T-cell (primary cell): ENCODE data around the gene SLC43A2. TPM values are rescaled to one million over a fixed set of nuclear protein-coding genes. Genes with fewer than 3 reads are reported as not detected.

Source experiments
- ATAC-seq, 4 experiments: fragments of 200-7000 bp in 3 of 4; fragments of 150-1000 bp in 1 of 4; cut with Tn5 transposase; replicated peaks in 1 of 4; 1 replicate in 3 of 4; 2 replicates in 1 of 4; pipeline ENCODE4 v1.10.0; 2021; ENCODE audit warnings: moderate library complexity in 3 of 4, mild to moderate bottlenecking in 2 of 4, moderate number of reproducible peaks in 1 of 4
- CTCF ChIA-PET, 2 donors: fragments of 300-600 bp; sonication (Branson Sonifier 250); formaldehyde crosslinking; loops; one replicate each; lab custom pipeline; 2022; ENCODE audit warnings: antibody characterized with exemption in 2 of 2; lab: Charles Lee
- POLR2A ChIA-PET, 2 donors: fragments of 300-600 bp; sonication (Branson Sonifier 250); formaldehyde crosslinking; loops; one replicate each; lab custom pipeline; 2022; ENCODE audit warnings: antibody characterized with exemption in 2 of 2; lab: Charles Lee
- DNase-seq, 35 experiments: peaks; one replicate each; pipeline versions ENCODE4 v3.0.0 to v3.0.0-alpha.2; 2013 to 2023
- H3K27ac ChIP-seq: one replicate; pipeline ENCODE4 v1.5.1; 2013; ENCODE audit warnings: low read length
- H3K27me3 ChIP-seq, 2 experiments: replicated peaks in 1 of 2; 1 replicate in 1 of 2; 2 replicates in 1 of 2; pipeline versions ENCODE4 v1.6.1 to v1.7.0; 2013; ENCODE audit warnings: low read length in 1 of 2, mixed read lengths in 1 of 2; ENCODE audit not compliant: control insufficient read depth in 2 of 2, insufficient read depth in 2 of 2; ENCODE audit errors: extremely low read depth in 1 of 2
- H3K36me3 ChIP-seq, 2 donors: 1 replicate in 1 of 2; 2 replicates in 1 of 2; pipeline versions ENCODE4 v1.6.1 to v1.7.0; 2013; ENCODE audit warnings: low read length in 1 of 2; ENCODE audit not compliant: control insufficient read depth in 2 of 2, insufficient read depth in 1 of 2; ENCODE audit errors: extremely low read depth in 1 of 2
- H3K4me1 ChIP-seq, 2 experiments: 1 replicate in 1 of 2; 2 replicates in 1 of 2; pipeline versions ENCODE4 v1.6.1 to v1.7.0; 2013; ENCODE audit warnings: low read length in 2 of 2, mixed read lengths in 1 of 2; ENCODE audit not compliant: insufficient read depth in 2 of 2, control insufficient read depth in 1 of 2; ENCODE audit errors: extremely low read depth in 1 of 2
- H3K4me3 ChIP-seq, 2 donors: 1 replicate in 1 of 2; 2 replicates in 1 of 2; pipeline versions ENCODE4 v1.5.1 to v1.7.0; 2013; ENCODE audit warnings: mild to moderate bottlenecking in 2 of 2, low read length in 1 of 2, moderate library complexity in 1 of 2; ENCODE audit not compliant: control insufficient read depth in 1 of 2; ENCODE audit errors: extremely low read depth in 1 of 2
- H3K9me3 ChIP-seq: 2 replicates; pipeline ENCODE4 v1.7.0; 2013
- H3K27ac Mint-ChIP-seq, 2 donors: one replicate each; pipeline ENCODE4 v1.8.0; 2020 to 2021; ENCODE audit warnings: mild to moderate bottlenecking in 2 of 2, mixed read lengths in 2 of 2
- H3K27me3 Mint-ChIP-seq, 2 donors: one replicate each; pipeline ENCODE4 v1.8.0; 2021 to 2022; ENCODE audit warnings: mixed read lengths in 2 of 2
- H3K36me3 Mint-ChIP-seq: one replicate; pipeline ENCODE4 v1.8.0; 2021; ENCODE audit warnings: mixed read lengths
- H3K4me1 Mint-ChIP-seq, 3 donors: one replicate each; pipeline ENCODE4 v1.8.0; 2020 to 2022; ENCODE audit warnings: mixed read lengths in 3 of 3, mild to moderate bottlenecking in 1 of 3
- H3K4me3 Mint-ChIP-seq, 3 donors: one replicate each; pipeline ENCODE4 v1.8.0; 2020 to 2022; ENCODE audit warnings: mild to moderate bottlenecking in 3 of 3, mixed read lengths in 3 of 3, moderate library complexity in 3 of 3
- H3K9me3 Mint-ChIP-seq, 3 donors: one replicate each; pipeline ENCODE4 v1.8.0; 2020 to 2022; ENCODE audit warnings: mixed read lengths in 3 of 3
- WGBS: methylation state at CpG from one replicate; pipeline ENCODE4 v1.1.5; 2013; ENCODE audit warnings: missing lambda C conversion rate; ENCODE audit not compliant: insufficient coverage; 5-methylcytosine and 5-hydroxymethylcytosine counted together
- total RNA-seq, 35 experiments: library from RNA in 6 of 35; stranded (reverse) in 6 of 35; fragments of 120-200 nt in 1 of 35; gene quantifications; one replicate each; pipeline versions ENCODE4 v1.2.1 to v1.2.4 and lab custom pipeline; 2013 to 2026

Gene SLC43A2
- total RNA-seq, 5 donors from 2014 or later (not counting 1 experiment from before 2014, with no cell fraction given): 3.8 to 14.7 (median 7.8) TPM

DNA sequence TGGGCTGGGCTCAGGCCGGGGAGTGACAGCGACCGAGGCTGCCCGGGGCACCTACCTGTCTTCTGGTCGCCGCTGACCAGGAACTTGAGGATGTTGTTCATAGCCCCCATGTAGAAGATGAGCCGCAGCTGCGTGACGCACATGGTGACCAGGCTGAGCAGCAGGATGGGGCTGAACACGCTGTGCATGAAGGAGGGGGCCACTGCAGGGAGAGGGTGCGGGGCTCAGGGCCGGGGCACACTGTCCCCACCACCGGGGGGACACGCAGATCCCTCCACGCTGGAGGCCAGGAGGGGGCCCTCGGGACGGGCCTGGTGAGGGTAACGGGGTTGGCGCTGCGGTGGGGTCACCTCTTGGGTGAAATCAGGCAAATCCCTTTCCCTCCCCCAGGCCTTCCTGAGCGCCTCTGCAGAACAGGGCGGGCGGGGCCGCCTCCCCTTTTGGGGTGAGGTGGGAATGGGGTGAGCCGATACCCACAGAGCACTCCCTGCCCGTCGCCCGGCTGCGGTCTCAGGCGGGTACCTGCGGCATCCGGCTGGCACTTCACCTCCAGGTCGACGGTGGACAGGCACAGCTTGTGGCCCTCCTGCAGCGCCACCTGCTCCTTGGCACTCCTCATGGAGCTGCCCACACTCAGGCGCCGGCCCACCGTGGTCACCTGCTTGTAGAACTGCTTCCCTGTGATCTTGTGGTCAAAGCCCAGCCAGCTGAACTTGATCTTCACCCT is 37.7 kb downstream of the SLC43A2 start:
- Histone ChIP-seq H3K36me3 (peaks cover 0 to 3% of the 10 kb centered on the region in 2 donors), H3K4me1 (peaks cover 0 to 5% of the 10 kb centered on the region in 2 experiments), H3K27ac (no peak overlapping the region), H3K4me3 (no peak overlapping the region), H3K27me3 (no peaks in the 10 kb centered on the region), H3K9me3 (no peaks in the 10 kb centered on the region)
- H3K36me3 Mint-ChIP-seq: no peaks in the 10 kb centered on the region
- H3K9me3 Mint-ChIP-seq: no peaks in the 10 kb centered on the region
- CTCF ChIA-PET: interaction anchor here in 1 of 2 donors (0.7 kb wide), 1 partner anchor 42 kb away, joined by 3 read pairs; no protein-coding TSS in a partner anchor
- no peaks in the 10 kb centered on the region for H3K27me3 Mint-ChIP-seq
- peaks cover 0 to 5% (median 4%) of the 10 kb centered on the region in 3 donors for H3K4me1 Mint-ChIP-seq
- H3K4me3 Mint-ChIP-seq: no peak overlapping the region
- no peak for DNase-seq
- 88% methylated on average over 28 of the region's 38 CpGs for WGBS
- H3K27ac Mint-ChIP-seq: no peak overlapping the region
- POLR2A ChIA-PET: no interaction called here
- no peak for ATAC-seq

DNA sequence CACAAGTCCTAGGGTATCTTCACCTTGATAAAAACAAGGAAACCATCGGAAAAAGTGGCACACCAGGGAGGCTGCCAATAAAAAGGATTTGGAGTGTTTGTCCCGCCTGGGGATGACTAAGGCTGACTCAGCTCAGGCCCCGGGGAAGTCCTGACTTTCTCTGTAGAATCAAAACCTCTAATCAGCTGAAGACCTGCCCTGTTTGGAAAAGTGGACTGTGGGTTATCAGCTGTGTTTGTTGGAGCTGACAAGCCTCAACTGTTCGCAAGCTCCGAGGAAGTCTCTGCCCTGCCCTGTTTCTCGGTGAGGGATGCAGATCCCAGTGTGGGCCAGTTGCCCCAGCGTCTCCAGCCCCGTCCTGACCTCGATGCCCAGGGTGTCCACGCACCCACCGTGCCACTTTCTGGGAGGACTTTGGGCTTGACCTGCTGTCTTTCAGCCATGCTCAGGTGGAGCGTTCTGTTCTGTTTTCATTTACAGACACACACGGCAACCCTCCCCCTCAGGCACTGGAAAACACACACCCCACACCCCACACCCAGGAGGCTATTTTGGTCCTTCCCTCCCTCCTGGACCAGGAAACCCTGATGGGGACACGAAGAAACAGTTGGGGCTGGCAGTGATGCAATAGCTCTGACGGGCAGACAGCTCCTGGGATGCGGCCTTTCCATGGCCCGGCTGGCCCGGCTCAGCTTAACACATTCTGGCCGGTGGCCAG is 38.4 kb downstream of the SLC43A2 start:
- Histone ChIP-seq H3K9me3 (no peaks in the 10 kb centered on the region), H3K27me3 (no peaks in the 10 kb centered on the region), H3K4me1 (peaks cover 0 to 5% of the 10 kb centered on the region in 2 experiments), H3K27ac (no peak overlapping the region), H3K36me3 (peaks cover 0 to 3% of the 10 kb centered on the region in 2 donors), H3K4me3 (no peak overlapping the region)
- Mint-ChIP-seq H3K9me3 (no peaks in the 10 kb centered on the region), H3K4me1 (peaks cover 0 to 5% (median 4%) of the 10 kb centered on the region in 3 donors), H3K36me3 (no peaks in the 10 kb centered on the region), H3K27me3 (no peaks in the 10 kb centered on the region), H3K4me3 (no peak overlapping the region), H3K27ac (no peak overlapping the region)
- WGBS: 78% methylated on average over 18 of the region's 19 CpGs
- CTCF ChIA-PET: interaction anchor here in 1 of 2 donors (0.7 kb wide), 1 partner anchor 43 kb away, joined by 3 read pairs; no protein-coding TSS in a partner anchor
- DNase-seq (no peak), ATAC-seq (no peak)
- POLR2A ChIA-PET: no interaction called here

DNA sequence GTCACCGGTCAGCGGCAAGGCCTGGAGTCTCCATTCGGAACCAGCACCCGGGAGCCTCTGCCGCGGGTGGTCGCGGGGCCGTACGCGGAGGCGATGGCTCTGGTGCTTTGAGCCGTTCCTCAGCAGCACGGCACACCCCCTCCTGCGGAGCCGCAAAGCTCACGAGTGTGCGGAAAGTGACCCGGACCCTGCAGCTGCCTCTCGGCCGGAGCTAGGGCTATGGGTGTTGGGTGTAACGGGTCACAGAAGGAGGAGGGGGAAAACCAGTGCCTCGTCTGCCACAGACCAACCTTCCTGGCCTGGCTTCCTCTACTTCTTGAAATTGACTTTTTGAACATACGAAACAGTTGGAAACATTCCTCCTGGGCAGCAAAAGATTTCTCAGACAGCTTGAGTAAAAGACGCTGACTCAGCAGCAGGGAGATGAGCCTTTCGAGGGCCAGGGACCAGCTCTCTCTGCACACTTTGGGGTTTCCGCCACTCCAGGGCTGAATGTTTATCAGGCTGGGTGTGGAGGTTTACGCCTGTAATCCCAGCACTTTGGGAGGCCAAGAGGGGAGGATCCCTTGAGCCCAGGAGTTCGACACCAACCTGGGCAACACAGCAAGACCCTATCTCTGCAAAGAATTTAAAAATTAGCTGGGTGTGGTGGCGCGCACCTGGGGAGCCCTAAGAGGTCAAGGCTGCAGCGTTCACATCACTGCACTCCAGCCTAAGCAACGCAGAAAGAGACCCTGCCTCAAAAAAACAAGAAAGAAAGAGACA is 39.6 kb downstream of the SLC43A2 start:
- CTCF ChIA-PET: no interaction called here
- peaks cover 0 to 5% (median 4%) of the 10 kb centered on the region in 3 donors for H3K4me1 Mint-ChIP-seq
- WGBS: 62% methylated on average over 12 of the region's 33 CpGs

DNA sequence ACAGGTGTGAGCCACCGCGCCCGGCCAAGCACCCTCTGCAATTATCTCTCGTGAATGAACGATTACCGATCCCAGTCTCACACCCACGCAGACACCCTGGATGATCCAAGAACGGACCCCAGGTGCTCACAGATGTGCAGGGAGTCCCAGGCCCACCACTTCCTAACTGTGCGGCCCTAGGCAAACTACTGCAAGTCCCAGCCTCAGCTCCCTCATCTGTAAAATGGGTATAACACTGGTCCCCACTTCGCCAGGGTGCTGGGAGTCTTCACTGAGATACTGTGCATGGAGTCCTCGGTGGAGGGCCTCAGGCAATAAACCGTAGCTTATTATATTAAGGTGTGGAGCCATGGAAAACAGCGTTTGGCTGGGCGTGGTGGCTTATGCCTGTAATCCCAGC is 44.5 kb downstream of the SLC43A2 start:
- no peaks in the 10 kb centered on the region for H3K36me3 Mint-ChIP-seq
- H3K9me3 ChIP-seq: no peaks in the 10 kb centered on the region
- peaks cover 0 to 6% of the 10 kb centered on the region in 2 donors for H3K36me3 ChIP-seq
- H3K27me3 Mint-ChIP-seq: no peaks in the 10 kb centered on the region
- H3K9me3 Mint-ChIP-seq: no peaks in the 10 kb centered on the region
- H3K4me3 Mint-ChIP-seq: no peak overlapping the region
- ATAC-seq: no peak
- H3K4me3 ChIP-seq: no peak overlapping the region
- no peaks in the 10 kb centered on the region for H3K27me3 ChIP-seq
- H3K4me1 Mint-ChIP-seq: no peaks in the 10 kb centered on the region
- CTCF ChIA-PET: no interaction called here
- no peak overlapping the region for H3K27ac ChIP-seq
- no peaks in the 10 kb centered on the region for H3K4me1 ChIP-seq
- no peak for DNase-seq
- WGBS: 82% methylated on average over 13 of the region's 14 CpGs
- H3K27ac Mint-ChIP-seq: no peak overlapping the region
- POLR2A ChIA-PET: interaction anchor here in 1 of 2 donors (0.7 kb wide), 1 partner anchor 244 kb away, joined by 3 read pairs; no protein-coding TSS in a partner anchor

More for the DNA sequence above, 39.6 kb downstream of the SLC43A2 start:
- ATAC-seq (no peak), DNase-seq (no peak)
- H3K4me3 Mint-ChIP-seq: no peak overlapping the region
- Histone ChIP-seq H3K4me1 (peaks cover 0 to 5% of the 10 kb centered on the region in 2 experiments), H3K4me3 (no peak overlapping the region), H3K27ac (no peak overlapping the region), H3K27me3 (no peaks in the 10 kb centered on the region), H3K36me3 (peaks cover 0 to 3% of the 10 kb centered on the region in 2 donors), H3K9me3 (no peaks in the 10 kb centered on the region)
- POLR2A ChIA-PET: no interaction called here
- no peak overlapping the region for H3K27ac Mint-ChIP-seq
- H3K36me3 Mint-ChIP-seq: no peaks in the 10 kb centered on the region
- H3K9me3 Mint-ChIP-seq: no peaks in the 10 kb centered on the region
- H3K27me3 Mint-ChIP-seq: no peaks in the 10 kb centered on the region

DNA sequence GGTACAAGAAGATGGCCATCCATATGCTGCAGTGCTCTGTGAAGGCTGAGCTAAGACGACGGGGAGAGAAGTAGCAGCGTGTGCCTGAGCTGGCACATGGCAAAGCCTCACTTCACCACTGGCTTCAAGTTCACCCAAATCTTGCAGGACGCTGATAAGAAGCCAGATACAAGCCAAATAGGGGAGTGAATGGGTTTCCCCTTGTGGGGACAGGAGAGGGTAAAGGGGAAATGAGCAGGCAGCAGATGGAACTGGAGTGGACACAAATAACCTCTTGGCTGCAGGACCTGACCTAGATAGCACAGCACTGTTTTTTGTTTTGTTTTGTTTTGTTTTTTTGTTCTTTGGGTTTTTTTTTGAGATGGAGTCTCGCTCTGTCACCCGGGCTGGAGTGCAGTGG is 45.1 kb downstream of the SLC43A2 start:
- no peak overlapping the region for H3K4me3 Mint-ChIP-seq
- ATAC-seq: no peak
- no peaks in the 10 kb centered on the region for H3K4me1 Mint-ChIP-seq
- no peaks in the 10 kb centered on the region for H3K27me3 Mint-ChIP-seq
- Histone ChIP-seq H3K9me3 (no peaks in the 10 kb centered on the region), H3K4me3 (no peak overlapping the region), H3K4me1 (no peaks in the 10 kb centered on the region), H3K36me3 (peaks cover 0 to 6% of the 10 kb centered on the region in 2 donors), H3K27me3 (no peaks in the 10 kb centered on the region), H3K27ac (no peak overlapping the region)
- H3K9me3 Mint-ChIP-seq: no peaks in the 10 kb centered on the region
- H3K36me3 Mint-ChIP-seq: no peaks in the 10 kb centered on the region
- no peak for DNase-seq
- CTCF ChIA-PET: no interaction called here
- POLR2A ChIA-PET: no interaction called here
- no peak overlapping the region for H3K27ac Mint-ChIP-seq
- 95% methylated on average over 2 of the region's 6 CpGs for WGBS

DNA sequence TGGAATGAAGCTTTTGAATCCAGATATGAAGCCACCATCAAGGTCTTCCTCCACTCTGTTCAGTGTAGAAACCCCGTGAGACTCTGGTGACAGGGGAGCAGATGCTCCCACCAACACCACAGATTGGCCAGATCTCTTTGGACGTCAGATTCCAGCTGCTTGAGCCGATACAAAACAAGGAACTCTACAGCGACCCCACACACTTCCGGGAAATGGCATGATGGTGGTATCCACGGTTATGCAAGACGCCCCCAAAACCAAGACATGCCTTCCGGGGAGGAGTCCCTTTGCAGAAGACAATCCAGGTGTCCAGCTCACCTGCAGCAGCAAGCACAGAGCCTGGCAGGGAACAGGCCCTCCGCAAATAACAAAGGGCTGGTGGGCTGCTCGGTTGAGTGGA is 46.3 kb downstream of the SLC43A2 start:
- Mint-ChIP-seq H3K4me3 (no peak overlapping the region), H3K4me1 (no peaks in the 10 kb centered on the region), H3K9me3 (no peaks in the 10 kb centered on the region), H3K36me3 (no peaks in the 10 kb centered on the region), H3K27me3 (no peaks in the 10 kb centered on the region), H3K27ac (no peak overlapping the region)
- Histone ChIP-seq H3K4me3 (no peak overlapping the region), H3K9me3 (no peaks in the 10 kb centered on the region), H3K36me3 (peaks cover 0 to 6% of the 10 kb centered on the region in 2 donors), H3K27me3 (peaks cover 0 to under 1% of the 10 kb centered on the region in 2 experiments), H3K27ac (no peak overlapping the region), H3K4me1 (peaks cover 0 to 2% of the 10 kb centered on the region in 2 experiments)
- ChIA-PET CTCF (no interaction called here), POLR2A (interaction anchor here in 1 of 2 donors (0.5 kb wide), 1 partner anchor 224 kb away, joined by 3 read pairs; no protein-coding TSS in a partner anchor)
- DNase-seq: no peak
- no peak for ATAC-seq
- 94% methylated on average over 8 of the region's 10 CpGs for WGBS
